Right ventricle myocardium inferior (tissue), 1 donor: Measurements from ENCODE around the gene PIEZO1. TPM values are rescaled to one million over a fixed set of nuclear protein-coding genes. Genes with fewer than 3 reads are reported as not detected.
A peak's percentile ranks its signal among the peaks of the same experiment; 100 is the strongest.

Experiments used
- ATAC-seq: fragments of 200-7000 bp; cut with Tn5 transposase; one replicate; pipeline ENCODE4 v1.9.1; 2020; ENCODE audit warnings: mild to moderate bottlenecking, moderate library complexity
- DNase-seq: peaks from one replicate; pipeline ENCODE4 v3.0.0; 2021; ENCODE audit errors: missing footprints
- intact Hi-C: fragments of 100-400 bp; cut with DNase I; formaldehyde crosslinking; loops from one replicate; pipeline ENCODE4 v1.11.0; 2022
- total RNA-seq: library from RNA; stranded (reverse); fragmentation: NEBNext Ultra II Directional; extraction: Animal tissue kit (Norgen Biotek cat#: 25700); gene quantifications from one replicate; pipeline ENCODE4 v1.2.1, GENCODE V29; 2021
- donor health status: DM: no; HTN: yes; CAD: no; lungs with severe emphysema.

The PIEZO1 gene
- total RNA-seq, 1 donor from 2014 or later, result 18.1 TPM

DNA sequence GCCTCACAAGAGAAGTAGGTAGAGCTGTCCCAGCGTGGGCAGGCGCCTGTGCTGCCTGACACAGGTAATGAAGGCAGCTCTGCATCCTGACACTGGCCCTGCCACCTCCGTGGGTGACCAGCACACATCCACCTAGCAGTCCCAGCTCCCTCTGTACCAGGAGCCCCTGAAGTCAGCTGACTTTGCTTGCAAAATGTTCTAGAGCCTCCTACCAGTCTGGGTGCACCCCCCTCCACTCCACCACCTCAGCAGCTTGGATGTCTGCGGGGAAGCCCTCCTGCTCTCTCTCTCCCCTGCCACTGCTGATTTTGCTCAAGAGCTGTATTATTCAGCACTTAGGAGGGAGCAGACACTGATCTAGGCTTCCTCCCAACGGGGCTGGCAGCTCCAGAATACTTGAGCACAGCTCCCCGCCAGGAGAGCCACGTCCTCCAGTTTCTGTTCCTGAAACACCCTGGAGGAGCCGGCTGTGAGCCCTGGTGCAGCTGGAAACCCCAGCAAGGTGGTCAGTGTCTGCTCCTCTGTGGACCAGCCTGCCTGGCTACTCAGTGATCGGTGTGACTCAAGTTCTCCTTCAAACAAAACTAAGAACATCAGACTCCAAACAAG is 79.8 kb downstream of the PIEZO1 start:
- intact Hi-C loops, result loop anchor here (5.0 kb wide), 1 partner anchor 108 kb away; no protein-coding TSS in a partner anchor
- DNase-seq, result peak; percentile 73
- ATAC-seq, result no peak

DNA sequence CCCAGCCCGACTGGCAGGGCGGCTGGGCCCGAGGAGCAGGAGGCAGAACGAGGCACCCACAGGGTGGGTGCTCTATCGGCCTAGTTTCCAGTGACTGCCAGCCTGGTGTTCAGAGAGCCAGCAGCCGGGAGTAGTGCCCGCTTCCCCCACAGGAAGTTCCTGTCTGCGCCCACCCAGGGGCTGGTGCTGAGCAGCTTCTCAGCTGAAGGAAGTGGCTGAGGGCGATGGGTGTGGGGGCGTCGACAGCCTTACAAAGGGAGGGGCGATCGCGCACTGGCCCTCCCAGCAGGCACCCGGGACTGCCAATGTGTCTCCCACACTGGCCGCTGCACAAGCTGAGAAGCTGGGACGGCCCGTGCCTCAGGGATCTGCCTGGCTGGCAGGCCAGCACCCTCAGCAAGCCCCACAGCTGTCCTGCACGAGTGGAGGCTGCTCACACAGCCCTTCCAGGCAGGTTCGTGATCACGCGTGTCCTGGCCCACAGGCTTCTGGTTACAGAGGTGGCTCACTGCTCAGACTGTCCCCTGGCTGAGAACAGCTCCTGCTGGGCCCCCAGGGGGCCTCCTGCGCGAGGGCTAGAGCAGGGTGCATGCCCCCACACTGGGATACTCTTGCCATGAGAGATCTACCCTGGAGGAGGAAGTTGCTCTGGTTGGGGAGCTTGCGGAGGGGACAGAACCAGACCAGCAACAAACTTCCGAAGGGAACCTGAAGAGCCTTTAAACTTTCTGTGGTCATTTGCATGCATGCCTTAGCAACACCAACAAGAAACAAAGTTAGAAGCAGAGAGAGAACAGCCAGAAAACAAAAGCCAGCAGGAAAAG is 81.3 kb downstream of the PIEZO1 start:
- intact Hi-C loops, result no loop called here
- DNase-seq, result peak; percentile 84
- ATAC-seq, result peak; percentile 8

DNA sequence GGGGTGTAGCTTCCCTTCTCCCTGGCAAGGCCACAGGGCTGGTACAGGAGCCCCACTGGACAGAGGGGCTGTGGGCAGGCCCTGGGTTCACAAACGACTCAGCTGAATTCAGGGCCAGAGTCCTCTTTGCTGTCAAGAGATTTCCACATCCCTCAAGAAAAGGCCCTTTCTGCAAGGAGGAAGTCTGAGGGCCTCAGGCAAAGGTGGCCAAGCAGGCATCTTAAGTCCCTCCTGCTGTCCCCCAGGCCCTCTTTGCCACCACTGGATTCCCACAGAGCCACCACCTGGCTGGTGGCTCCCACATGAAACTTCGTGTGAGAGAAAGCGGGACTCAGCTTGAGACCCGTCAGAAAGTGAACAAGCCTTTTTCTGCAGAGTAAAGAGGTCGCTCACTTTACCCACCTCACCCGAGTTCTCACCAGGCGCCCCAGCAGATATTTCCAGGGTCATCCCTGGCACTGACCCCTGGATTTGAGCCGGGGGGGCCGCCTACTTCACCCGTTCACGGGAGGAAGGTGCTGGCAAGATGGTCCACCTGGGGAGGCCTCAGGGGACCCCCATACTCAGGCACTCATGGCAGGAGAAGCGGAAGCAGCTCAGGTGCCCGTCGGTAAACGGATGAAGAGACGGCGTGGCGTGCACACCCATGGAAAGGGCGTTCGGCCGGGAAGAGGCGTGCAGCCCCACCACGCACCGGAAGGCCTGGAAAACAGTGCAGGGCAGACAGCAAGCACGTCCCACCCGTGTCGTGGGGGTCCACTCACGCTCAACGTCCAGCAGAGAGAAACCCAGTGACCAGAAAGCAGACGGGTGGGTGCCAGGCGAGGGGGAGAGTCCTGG is 82.4 kb downstream of the PIEZO1 start:
- DNase-seq, result no peak
- intact Hi-C loops, result no loop called here
- no peak for ATAC-seq

DNA sequence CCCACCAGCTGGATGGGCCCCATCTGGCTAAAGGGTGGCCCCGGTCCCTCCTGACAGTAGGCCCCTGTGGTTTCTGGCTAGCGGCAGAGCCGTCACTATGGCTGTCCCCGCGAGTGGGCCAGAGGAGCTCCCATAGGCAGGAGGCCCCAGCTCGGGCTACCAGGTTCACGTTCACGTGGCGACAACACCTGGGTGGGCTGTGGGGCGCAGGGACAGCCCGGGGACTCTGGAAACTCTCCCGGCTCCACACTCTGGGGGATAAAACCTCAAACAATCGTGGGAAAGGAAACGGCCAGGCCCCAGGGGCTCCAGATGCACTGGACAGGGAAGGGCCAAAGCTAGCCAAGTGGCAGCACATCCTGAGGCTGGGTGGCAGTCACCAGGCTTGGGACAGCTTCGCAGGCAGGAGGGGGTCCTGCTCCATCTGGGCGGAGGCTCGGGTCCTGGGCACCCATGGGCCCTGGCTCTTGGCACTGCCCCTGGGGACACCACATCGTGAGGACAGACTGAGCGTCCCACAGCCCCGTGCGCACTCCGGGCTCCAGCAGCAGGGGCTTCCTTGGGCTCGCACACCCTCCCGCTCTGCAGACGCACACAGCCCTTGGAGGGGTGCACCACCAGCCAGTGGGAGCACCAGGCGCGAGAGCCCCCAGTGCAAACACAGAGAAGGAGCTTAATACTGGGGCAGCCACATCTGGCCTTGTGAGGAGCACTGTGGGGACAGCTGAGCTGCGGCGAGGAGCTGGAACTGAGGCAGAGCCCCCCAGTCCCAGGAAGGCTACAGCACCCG is 83.2 kb downstream of the PIEZO1 start:
- intact Hi-C loops, result no loop called here

DNA sequence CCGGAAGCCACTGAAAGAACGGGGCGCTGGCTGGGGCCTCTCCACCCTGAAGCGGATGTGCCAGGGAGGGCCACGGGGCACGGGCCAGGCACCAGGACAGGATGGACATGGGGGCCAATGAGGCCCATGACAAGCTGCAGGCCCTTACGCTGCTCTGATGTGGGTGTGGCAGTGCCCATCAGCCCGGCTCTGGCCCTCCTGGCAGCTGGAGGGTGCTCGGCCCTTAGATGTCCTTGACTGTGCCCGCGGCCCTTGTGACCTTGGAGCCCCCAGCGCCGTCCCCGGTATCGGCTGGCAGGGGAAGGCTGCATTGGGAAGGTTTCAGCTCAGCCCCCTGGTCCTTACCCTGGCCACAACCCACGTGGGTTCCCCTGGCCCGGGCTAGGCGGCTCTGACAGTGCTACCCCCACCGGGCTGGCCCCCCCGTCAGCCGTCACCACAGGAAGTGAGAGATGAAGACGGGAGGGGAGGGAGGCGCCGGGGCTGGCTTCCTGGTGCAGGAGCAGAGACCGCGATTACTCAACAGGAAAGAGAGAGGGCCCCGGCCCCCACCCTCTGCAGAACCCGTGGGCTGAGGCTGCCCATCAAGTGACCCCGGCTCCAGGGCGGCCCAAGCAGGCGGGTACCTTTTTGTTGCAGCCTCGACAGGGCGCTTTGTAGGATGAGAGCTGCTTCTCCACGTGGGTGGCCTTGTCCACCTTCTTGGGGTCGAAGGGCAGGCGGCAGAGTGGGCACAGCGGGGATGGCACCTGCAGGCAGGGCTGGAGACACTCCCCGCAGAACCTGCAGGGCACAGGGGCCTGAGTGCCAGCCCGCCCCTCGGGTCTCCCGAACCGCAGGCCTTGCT is 84.2 kb downstream of the PIEZO1 start:
- DNase-seq, result peak; percentile 99
- intact Hi-C loops, result no loop called here
- ATAC-seq, result peak; percentile 73

More for the DNA sequence above, 83.2 kb downstream of the PIEZO1 start:
- DNase-seq, result no peak
- no peak for ATAC-seq

DNA sequence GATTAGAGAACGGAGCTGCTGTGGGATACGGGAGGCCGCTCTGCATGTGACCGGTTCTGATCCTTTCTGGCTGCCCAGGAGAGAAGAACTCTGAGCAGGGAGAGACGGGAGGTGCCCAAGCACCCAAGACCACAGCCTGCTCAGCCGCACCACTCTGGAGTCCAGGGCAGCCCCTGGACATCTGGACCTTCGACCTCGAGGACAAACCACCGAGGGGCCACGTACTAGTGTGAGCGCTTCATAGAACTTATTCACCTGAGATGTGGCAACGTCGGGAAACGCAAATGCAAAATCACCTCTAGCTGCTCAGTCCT is 84.7 kb downstream of the PIEZO1 start:
- intact Hi-C loops, result no loop called here
- ATAC-seq, result no peak

DNA sequence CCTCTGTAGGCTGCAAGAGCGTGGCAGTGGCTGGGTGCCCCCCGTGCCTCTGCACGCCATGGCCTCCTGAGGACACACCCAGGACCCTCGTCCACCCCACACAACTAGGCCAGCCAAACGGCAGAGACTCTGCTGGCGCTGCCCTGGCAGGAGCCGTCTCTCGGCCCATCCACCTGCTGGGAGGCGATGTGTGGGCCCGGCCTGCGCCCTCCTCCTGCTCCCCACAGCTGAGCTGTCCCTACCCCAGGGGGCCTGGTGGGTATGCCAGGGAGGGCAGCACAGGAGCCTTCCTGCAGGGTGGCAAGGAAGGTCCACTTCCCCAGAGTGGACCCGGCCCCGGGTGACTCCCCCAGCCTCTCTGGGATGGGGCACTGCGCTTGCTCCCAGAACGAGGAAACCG is 85.8 kb downstream of the PIEZO1 start:
- ATAC-seq (no peak), DNase-seq (no peak)
- intact Hi-C loops, result no loop called here

More for the DNA sequence above, 84.7 kb downstream of the PIEZO1 start:
- no peak for DNase-seq

DNA sequence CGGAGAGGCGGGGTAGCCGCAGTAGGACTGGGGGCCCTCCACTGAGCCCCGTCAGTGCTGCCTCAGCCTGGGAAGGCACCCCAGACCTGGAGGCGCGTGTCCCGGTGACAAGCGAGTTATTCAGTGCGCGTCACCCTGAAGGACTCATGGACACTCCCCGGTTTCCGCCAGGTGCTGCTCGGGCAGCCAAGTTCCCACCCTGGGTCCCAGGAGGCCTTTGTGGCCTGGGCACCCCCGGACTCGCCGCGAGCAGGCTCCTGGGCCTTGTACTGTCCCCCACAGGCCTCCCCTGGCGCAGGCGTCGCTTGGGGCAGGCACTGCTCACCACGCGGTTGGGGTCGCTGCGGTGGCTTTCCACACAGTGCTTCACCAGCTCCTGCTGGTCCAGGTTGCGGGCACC is 86.4 kb downstream of the PIEZO1 start:
- ATAC-seq, result no peak
- intact Hi-C loops, result no loop called here
- DNase-seq, result no peak

DNA sequence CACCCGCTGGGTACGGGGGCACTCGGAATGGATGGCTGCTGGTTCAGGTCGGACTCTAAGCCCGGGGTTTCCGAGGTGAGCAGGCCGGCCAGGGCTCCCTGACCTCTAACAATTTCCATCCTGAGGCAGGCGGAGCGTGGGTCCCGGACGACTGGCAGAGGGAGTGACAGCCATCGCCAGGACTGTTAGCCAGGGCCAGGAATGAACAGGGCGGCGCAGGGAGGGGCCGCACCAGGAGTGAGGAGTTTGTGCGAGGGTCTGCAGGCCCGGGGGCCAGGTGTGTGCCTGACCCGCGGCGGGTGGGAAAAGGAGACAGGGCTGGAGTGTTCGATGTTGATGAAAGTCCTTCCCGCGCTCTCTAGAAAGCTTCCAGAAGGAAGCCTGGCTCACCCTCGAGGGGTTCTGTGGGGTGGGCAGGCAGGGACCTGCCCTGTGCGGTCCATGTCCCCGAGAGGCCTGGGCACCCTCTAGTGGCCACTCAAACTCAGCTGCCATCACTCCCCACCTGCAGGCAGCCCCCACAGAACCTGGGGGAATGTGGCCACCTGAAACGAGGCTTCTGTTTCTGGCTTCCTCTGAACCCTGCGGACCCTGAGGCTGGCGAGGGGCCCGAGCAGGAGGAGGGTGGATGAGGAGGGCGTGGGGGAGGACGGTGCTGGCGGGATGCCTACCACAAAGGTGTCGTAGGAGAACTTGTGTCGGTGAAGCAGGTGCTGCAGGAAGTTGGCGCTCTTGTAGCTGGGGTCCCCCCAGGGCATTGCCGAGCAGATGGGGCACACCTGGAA is 87.0 kb downstream of the PIEZO1 start:
- no peak for ATAC-seq
- DNase-seq, result no peak
- intact Hi-C loops, result no loop called here

DNA sequence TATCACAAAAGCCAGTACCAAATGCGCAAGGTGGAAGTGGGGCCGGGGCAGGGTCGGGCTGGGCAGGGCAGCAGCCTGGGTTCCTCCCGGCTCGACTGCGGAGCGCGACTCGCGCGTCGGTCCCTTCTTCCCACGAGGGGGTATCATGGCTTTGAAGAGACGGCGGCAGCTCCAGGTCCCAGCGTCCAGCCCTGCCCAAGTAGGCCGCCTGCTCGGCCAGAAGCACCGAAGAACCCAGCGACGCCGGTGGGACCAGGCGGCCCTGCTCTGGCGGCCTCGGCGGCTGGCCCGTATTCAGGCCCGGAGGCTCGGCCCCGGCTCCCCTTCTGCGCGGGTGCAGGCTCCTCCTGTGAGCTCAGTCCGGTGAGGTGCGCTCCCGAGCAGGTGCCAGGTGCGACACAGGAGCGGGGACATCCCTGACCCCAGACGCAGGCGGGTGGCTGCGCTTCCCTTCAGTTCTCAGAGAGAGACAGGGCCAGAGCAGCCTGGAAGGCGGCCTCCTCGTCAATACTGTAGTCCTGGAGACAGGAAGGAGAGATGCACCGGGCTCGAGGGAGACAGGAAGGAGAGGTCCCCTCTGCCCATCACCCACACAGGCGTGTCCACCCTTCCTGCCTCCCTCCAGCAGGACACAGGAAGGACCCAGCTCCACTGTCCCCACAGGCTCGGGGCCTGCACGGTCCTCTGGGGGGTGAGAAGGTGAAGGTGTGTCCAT is 87.7 kb downstream of the PIEZO1 start:
- ATAC-seq, result no peak
- intact Hi-C loops, result no loop called here
- no peak for DNase-seq

DNA sequence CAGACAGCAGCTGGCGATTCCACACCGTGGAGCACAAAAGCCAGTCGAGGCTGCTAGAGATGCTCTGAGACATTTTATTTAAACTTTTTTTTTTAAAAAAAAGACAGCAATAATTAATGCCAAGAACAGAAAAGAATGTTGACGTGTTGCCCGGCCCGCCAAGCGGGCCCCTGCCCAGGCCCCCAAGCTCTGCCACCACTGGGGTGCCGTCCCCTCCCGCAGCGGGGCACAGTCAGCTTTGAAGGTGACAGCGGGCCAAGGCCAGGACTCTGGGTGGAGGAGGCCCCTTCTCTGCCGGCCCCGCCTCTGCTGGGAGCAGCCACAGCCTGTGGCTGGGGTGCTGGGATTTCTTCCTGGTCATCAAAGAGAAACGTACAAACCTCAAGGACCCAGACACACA is 88.6 kb downstream of the PIEZO1 start:
- no peak for ATAC-seq
- DNase-seq, result no peak
- intact Hi-C loops, result no loop called here

DNA sequence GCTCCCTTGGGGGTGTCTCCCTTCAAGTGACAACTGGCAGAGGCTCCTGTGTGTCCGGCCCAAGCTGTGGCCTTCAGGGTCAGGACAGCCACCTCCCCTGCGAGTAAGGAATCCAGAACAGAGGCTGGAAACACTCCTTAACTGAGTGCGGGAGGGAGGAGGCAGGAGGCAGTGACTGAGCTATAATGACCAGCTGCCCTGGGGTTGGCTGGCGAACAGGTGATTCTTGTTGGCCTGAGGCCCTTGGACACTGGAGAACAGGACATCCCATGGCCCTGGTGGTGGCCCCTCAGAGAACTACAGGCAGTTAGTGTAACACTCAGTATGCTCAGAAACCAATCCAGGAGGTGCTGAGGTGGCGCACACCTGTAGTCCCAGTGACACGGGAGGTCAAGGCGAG is 89.3 kb downstream of the PIEZO1 start:
- intact Hi-C loops, result no loop called here
- no peak for DNase-seq
- no peak for ATAC-seq

DNA sequence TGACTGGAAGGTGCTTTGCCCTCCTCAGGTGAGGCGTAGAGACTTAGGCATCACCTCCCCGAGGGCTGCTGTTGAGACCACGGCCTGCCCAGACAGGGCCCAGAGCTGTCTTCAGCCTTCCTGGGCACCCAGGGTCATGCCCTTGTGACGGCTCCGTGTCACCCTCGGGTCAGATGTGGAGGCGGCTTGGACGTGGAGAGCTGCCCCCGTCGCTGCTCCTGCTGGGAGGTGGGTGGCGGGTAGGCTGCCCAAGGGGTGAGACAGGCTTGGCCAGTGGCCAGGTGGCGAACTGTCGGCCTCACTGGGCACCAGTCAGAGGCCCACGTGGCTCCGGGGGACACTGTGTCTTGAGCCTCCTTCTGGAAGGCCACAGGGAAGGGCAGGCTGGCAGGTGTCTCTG is 89.8 kb downstream of the PIEZO1 start:
- ATAC-seq, result no peak
- DNase-seq, result no peak
- intact Hi-C loops, result no loop called here

DNA sequence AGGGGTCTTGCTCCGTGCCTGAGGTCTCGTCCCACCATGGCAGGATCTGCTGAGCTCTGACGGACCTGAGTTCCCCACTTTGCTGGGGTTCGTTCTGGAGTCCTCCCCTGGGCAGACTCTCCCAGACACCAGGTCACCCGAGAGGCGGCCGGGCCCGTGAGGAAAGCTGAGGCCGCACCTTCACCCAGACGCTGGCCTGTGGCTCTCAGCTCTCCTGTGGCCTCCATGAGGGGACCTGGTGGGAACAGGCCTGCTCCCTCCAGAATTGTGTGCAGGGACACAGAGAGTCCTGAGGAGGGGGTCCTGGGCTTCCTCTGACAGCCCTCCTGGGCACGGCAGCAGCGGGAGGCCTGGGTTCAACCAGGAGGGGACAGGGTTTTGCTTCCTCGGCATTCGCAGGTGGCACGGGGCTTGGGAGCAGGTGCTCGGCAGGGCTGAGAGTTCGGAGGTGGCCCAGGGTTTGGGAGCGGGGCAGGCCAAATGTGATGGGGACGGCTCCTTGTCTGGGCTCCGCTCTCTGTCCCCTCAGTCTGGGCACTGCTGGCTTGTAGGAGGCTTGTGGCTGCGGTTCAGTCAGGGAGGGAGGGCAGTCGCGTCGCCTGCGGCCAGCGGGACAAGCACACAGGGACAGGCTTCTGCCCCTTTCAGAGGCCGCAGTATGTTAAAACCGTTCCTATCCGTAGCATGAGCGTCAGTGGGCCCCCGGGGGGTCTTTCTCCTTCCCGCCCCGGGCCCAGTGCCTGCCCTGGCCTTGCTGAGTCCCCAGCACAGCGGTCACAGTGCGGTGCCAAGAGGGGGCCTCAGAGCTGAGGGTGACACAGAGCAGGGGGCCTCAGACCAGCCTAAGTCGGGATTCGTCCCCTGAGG is 90.6 kb downstream of the PIEZO1 start:
- ATAC-seq (no peak), DNase-seq (no peak)
- intact Hi-C loops, result no loop called here

DNA sequence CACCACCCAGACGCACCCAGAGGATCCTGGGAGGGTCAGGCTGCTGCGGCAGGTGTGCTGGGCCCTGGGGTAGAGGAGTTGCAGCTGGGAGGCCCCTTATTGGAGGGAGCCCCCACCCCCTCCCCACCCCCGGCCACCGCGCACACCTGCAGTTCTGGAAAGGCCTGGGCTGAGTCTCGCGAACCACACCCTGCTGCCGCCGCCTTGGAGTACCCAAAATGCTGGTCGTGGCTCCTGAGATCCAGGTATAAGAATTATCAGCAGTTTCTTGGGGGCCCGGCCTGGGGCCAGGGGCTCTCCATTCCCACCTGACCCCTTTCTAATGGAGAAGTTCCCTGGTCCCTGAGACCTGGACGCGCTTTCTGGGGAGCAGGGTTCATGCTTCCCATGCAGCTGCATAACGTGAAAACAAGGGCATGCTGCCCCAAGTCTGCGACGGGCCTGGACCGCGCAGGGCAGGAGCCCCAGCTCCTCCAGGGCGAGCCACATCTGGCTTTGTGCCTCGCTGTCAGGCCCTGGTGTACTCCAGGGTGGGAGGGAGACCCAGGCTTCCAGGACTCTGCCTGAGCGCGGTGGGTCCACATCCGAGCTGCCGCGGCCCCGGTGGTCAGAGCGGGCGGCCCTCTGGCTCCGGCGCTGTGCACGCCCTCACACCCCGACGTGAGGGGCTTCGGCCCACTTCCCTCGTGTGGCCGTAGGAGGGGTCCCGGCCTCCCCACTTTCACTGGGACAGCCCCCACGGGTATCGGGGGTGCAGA is 91.4 kb downstream of the PIEZO1 start:
- DNase-seq (no peak), ATAC-seq (no peak)
- intact Hi-C loops, result no loop called here
